ENCODE measurements around the gene DUOX1. TPM values are rescaled to one million over a fixed set of nuclear protein-coding genes. Genes with fewer than 3 reads are reported as not detected.

DUOX1 gene
- total and polyA plus RNA-seq, 2 donors (not counting 1 experiment from before 2014, with no cell fraction given), result 0.27 TPM; not detected in 1

DNA sequence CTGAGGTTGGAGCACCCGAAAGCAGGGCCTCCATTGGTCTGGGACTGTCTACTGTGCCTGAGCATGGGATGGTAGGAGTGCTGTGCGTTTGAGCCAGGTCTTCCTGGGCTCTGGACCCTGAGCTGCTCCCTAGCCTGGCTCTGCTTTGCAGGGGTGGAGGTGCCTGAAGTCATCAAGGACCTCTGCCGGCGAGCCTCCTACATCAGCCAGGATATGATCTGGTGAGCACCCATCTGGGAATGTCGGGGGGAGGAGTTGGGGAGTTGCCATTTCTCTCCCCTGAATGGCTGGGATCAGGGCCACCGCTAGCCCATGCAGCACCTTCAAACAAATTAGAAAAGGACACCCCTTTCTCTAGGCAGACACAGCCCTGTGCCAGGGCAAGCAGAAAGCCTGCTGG lies 20.7 kb downstream of the DUOX1 start:
- H3K9me3 ChIP-seq (ENCODE audit: control extremely low read depth in 1 of 3, control insufficient read depth in 2 of 3, insufficient read depth in 1 of 3, low read length in 2 of 3), result no peaks in the 10 kb centered on the region
- H3K4me3 ChIP-seq (ENCODE audit: control extremely low read depth in 1 of 5, extremely low read depth in 1 of 5, insufficient read depth in 1 of 5, low read depth in 2 of 5, low read length in 4 of 5), result no peak overlapping the region
- no peaks in the 10 kb centered on the region for H3K9me3 Mint-ChIP-seq (ENCODE audit: insufficient read depth)
- no peak overlapping the region for H2AFZ ChIP-seq (ENCODE audit: insufficient read depth, low read depth, low read length, poor library complexity, severe bottlenecking)
- no peak overlapping the region for H3K27ac Mint-ChIP-seq
- H3K27me3 ChIP-seq (replicated peaks in 1 of 4; ENCODE audit: control extremely low read depth in 1 of 4, control insufficient read depth in 3 of 4, insufficient read depth in 4 of 4, low read length in 3 of 4), result no peaks in the 10 kb centered on the region
- no peaks in the 10 kb centered on the region for H3K4me1 Mint-ChIP-seq
- no peaks in the 10 kb centered on the region for H3K4me1 ChIP-seq (ENCODE audit: control insufficient read depth in 2 of 2, insufficient read depth in 2 of 2, low read length in 2 of 2)
- no peaks in the 10 kb centered on the region for H3K36me3 ChIP-seq (replicated peaks in 1 of 2; ENCODE audit: control extremely low read depth in 1 of 2, control insufficient read depth in 1 of 2, extremely low read depth in 1 of 2, insufficient read depth in 2 of 2, low read length in 1 of 2)
- H4K20me1 ChIP-seq (ENCODE audit: control insufficient read depth, insufficient read depth, low read length, poor library complexity, severe bottlenecking), result no peaks in the 10 kb centered on the region
- ChIA-PET CTCF (no interaction called here), POLR2A (no interaction called here)
- H3K4me2 ChIP-seq (replicated peaks; ENCODE audit: low read depth, low read length, poor library complexity, severe bottlenecking), result no peak overlapping the region
- TF ChIP-seq EZH2 (IDR thresholded peaks at IDR 0.05; ENCODE audit: borderline replicate concordance, insufficient read depth, low read depth, low read length, poor library complexity, severe bottlenecking), result no peak
- TF ChIP-seq, protein P1, sequence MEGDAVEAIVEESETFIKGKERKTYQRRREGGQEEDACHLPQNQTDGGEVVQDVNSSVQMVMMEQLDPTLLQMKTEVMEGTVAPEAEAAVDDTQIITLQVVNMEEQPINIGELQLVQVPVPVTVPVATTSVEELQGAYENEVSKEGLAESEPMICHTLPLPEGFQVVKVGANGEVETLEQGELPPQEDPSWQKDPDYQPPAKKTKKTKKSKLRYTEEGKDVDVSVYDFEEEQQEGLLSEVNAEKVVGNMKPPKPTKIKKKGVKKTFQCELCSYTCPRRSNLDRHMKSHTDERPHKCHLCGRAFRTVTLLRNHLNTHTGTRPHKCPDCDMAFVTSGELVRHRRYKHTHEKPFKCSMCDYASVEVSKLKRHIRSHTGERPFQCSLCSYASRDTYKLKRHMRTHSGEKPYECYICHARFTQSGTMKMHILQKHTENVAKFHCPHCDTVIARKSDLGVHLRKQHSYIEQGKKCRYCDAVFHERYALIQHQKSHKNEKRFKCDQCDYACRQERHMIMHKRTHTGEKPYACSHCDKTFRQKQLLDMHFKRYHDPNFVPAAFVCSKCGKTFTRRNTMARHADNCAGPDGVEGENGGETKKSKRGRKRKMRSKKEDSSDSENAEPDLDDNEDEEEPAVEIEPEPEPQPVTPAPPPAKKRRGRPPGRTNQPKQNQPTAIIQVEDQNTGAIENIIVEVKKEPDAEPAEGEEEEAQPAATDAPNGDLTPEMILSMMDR (IDR thresholded peaks at IDR 0.05), result no peak
- H3K4me3 Mint-ChIP-seq, result no peak overlapping the region
- DNase-seq (no peak), ATAC-seq (ENCODE audit: low read depth) (no peak)
- WGBS (ENCODE audit: insufficient coverage), result 94% methylated on average over 2 of the region's 6 CpGs
- no peak overlapping the region for H3K9ac ChIP-seq (ENCODE audit: low read length)
- H3K27me3 Mint-ChIP-seq, result no peaks in the 10 kb centered on the region
- H3K27ac ChIP-seq (ENCODE audit: low read length in 2 of 2), result no peak overlapping the region
- H3K79me2 ChIP-seq (ENCODE audit: control insufficient read depth, insufficient read depth, low read length), result no peaks in the 10 kb centered on the region
- intact Hi-C loops (cut with micrococcal nuclease), result no loop called here

DNA sequence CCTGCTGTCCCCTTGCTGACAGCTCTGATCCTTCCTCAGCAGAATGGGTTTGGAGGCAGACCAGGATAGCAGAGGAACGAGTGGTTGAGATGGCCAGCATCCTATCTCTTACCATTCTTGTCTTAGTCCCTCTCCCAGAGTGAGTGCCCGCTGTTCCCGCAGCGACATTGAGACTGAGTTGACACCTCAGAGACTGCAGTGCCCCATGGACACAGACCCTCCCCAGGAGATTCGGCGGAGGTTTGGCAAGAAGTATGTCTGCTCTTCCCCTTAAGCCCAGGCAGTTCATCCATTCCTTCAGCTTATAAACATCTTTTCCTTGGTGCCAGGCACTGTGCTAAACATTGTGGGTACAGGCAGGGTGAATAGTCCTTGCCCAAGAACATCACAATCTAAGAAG lies 21.2 kb downstream of the DUOX1 start:
- intact Hi-C loops (cut with micrococcal nuclease), result no loop called here
- H2AFZ ChIP-seq (ENCODE audit: insufficient read depth, low read depth, low read length, poor library complexity, severe bottlenecking), result no peak overlapping the region
- no peaks in the 10 kb centered on the region for H3K9me3 ChIP-seq (ENCODE audit: control extremely low read depth in 1 of 3, control insufficient read depth in 2 of 3, insufficient read depth in 1 of 3, low read length in 2 of 3)
- Mint-ChIP-seq H3K4me3 (no peak overlapping the region), H3K27ac (no peak overlapping the region), H3K27me3 (no peaks in the 10 kb centered on the region), H3K4me1 (no peaks in the 10 kb centered on the region), H3K9me3 (ENCODE audit: insufficient read depth) (no peaks in the 10 kb centered on the region)
- H3K79me2 ChIP-seq (ENCODE audit: control insufficient read depth, insufficient read depth, low read length), result no peaks in the 10 kb centered on the region
- H3K27ac ChIP-seq (ENCODE audit: low read length in 2 of 2), result no peak overlapping the region
- 98% methylated on average over 6 of the region's 6 CpGs for WGBS (ENCODE audit: insufficient coverage)
- no peaks in the 10 kb centered on the region for H3K27me3 ChIP-seq (replicated peaks in 1 of 4; ENCODE audit: control extremely low read depth in 1 of 4, control insufficient read depth in 3 of 4, insufficient read depth in 4 of 4, low read length in 3 of 4)
- H3K4me2 ChIP-seq (replicated peaks; ENCODE audit: low read depth, low read length, poor library complexity, severe bottlenecking), result no peak overlapping the region
- ChIA-PET POLR2A (no interaction called here), CTCF (no interaction called here)
- no peak for DNase-seq
- no peaks in the 10 kb centered on the region for H4K20me1 ChIP-seq (ENCODE audit: control insufficient read depth, insufficient read depth, low read length, poor library complexity, severe bottlenecking)
- no peak for TF ChIP-seq EZH2 (IDR thresholded peaks at IDR 0.05; ENCODE audit: borderline replicate concordance, insufficient read depth, low read depth, low read length, poor library complexity, severe bottlenecking)
- TF ChIP-seq, protein P1 (IDR thresholded peaks at IDR 0.05), result no peak
- no peaks in the 10 kb centered on the region for H3K4me1 ChIP-seq (ENCODE audit: control insufficient read depth in 2 of 2, insufficient read depth in 2 of 2, low read length in 2 of 2)
- no peak overlapping the region for H3K4me3 ChIP-seq (ENCODE audit: control extremely low read depth in 1 of 5, extremely low read depth in 1 of 5, insufficient read depth in 1 of 5, low read depth in 2 of 5, low read length in 4 of 5)
- no peaks in the 10 kb centered on the region for H3K36me3 ChIP-seq (replicated peaks in 1 of 2; ENCODE audit: control extremely low read depth in 1 of 2, control insufficient read depth in 1 of 2, extremely low read depth in 1 of 2, insufficient read depth in 2 of 2, low read length in 1 of 2)
- H3K9ac ChIP-seq (ENCODE audit: low read length), result no peak overlapping the region
- no peak for ATAC-seq (ENCODE audit: low read depth)
